ENCODE data around the gene ARPC1B. TPM values are rescaled to one million over a fixed set of nuclear protein-coding genes. Genes with fewer than 3 reads are reported as not detected.

The ARPC1B gene
- total and polyA plus RNA-seq, 9 of the 15 experiments (the other 6 are each of a cell fraction or from before 2014, with no cell fraction given), result 6.7 to 357 (median 211) TPM

DNA sequence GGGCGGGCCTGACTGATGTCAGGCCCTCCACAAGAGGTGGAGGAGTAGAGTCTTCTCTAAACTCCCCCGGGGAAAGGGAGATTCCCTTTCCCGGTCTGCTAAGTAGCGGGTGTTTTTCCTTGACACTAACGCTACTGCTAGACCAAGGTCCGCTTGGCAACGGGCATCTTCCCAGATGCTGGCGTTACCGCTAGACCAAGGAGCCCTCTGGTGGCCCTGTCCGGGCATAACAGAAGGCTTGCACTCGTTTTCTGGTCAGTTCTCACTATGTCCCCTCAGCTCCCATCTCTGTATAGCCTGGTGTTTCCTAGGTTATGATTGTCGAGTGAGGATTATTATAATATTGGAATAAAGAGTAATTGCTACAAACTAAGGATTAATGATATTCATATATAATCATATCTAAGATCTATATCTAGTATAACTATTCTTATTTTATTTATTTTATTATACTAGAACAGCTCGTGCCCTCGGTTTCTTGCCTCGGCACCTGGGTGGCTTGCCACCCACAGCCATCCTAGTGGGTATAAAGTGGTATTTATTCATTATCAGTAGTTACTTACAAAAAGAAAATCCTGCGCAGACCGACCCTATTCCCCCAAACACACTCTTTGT, 41.1 kb downstream of the ARPC1B start (continued):
- TF ChIP-seq ZBTB33 (CRISPR knock-in tag; IDR thresholded peaks at IDR 0.05), result peak; percentile 100
- TF ChIP-seq RBFOX2 (IDR thresholded peaks at IDR 0.05; ENCODE audit: low read depth, low read length), result peak; percentile 27
- TF ChIP-seq, protein P1, sequence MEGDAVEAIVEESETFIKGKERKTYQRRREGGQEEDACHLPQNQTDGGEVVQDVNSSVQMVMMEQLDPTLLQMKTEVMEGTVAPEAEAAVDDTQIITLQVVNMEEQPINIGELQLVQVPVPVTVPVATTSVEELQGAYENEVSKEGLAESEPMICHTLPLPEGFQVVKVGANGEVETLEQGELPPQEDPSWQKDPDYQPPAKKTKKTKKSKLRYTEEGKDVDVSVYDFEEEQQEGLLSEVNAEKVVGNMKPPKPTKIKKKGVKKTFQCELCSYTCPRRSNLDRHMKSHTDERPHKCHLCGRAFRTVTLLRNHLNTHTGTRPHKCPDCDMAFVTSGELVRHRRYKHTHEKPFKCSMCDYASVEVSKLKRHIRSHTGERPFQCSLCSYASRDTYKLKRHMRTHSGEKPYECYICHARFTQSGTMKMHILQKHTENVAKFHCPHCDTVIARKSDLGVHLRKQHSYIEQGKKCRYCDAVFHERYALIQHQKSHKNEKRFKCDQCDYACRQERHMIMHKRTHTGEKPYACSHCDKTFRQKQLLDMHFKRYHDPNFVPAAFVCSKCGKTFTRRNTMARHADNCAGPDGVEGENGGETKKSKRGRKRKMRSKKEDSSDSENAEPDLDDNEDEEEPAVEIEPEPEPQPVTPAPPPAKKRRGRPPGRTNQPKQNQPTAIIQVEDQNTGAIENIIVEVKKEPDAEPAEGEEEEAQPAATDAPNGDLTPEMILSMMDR (IDR thresholded peaks at IDR 0.05 in 2 of 3, conservative IDR thresholded peaks at IDR 0.05 in 1 of 3; ENCODE audit: insufficient read depth in 2 of 3, low read depth in 1 of 3, low read length in 3 of 3), result peak; percentile 55 to 63 (median 59)

DNA sequence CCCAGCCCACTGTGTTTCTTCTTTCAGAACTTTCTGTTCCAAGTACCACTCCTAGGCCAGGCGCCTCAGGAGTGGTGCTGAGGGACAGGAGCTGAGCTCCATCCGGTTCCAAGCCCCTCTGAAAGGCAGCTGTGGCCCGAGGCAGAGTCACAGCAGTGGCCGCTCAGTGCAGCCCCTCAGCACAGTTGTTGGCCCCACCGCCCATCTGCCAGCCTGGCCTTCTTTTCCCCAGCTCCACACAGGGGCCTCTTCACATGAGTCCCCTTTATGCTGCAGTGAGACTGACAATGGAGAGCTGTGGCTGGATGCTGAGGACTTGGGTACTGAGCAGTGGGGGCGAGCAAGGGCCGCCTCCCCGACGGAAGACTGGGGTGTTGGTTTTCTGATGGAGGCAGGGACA, 43.7 kb downstream of the ARPC1B start:
- BruUV-seq (replicated peaks), result no TSS peak
- H3K27ac ChIP-seq (ENCODE audit: extremely low read depth, low read depth, low read length), result no peak overlapping the region
- peaks cover 14% of the 10 kb centered on the region for H4K20me1 ChIP-seq (replicated peaks; ENCODE audit: control insufficient read depth, insufficient read depth, low read length)
- in situ Hi-C loops (cut with MboI) (no loop called here), intact Hi-C loops (cut with micrococcal nuclease) (no loop called here)
- ATAC-seq (no peak), DNase-seq (ENCODE audit: extremely low read depth in 1 of 4, low spot score in 3 of 4) (no peak), FAIRE-seq (no peak)
- H3K36me3 ChIP-seq (ENCODE audit: control insufficient read depth, insufficient read depth, low read length), result peaks cover 96% of the 10 kb centered on the region
- no peak overlapping the region for H2AFZ ChIP-seq (ENCODE audit: low read depth, low read length)
- ChIA-PET CTCF (ENCODE audit: low intra/inter-chr PET ratio) (no interaction called here), POLR2A (interaction anchor here (0.7 to 4.7 kb wide), 3 partner anchors 9 to 67 kb away, joined by 3 to 53 read pairs (median 4); partner anchors contain the start of genes BUD31, CPSF4, PDAP1 and PTCD1)
- peaks cover 9 to 24% of the 10 kb centered on the region in 2 experiments; a peak in 4 of 5 replicates for H3K4me1 ChIP-seq (replicated peaks in 1 of 2; ENCODE audit: control insufficient read depth in 2 of 2, insufficient read depth in 2 of 2, low read length in 2 of 2)
- no peaks in the 10 kb centered on the region for H3K9me3 ChIP-seq (replicated peaks; ENCODE audit: control insufficient read depth, insufficient read depth, low read depth, low read length)
- peak overlapping the region in 1 of 2 experiments; percentile 37; a peak in 1 of 4 replicates for H3K9ac ChIP-seq (ENCODE audit: insufficient read depth in 1 of 2, low read depth in 2 of 2, low read length in 2 of 2)
- 89% methylated on average over 6 of the region's 9 CpGs for WGBS (ENCODE audit: insufficient coverage, low coverage, missing lambda C conversion rate)
- no peaks in the 10 kb centered on the region for H3K27me3 ChIP-seq (ENCODE audit: control insufficient read depth in 2 of 2, insufficient read depth in 2 of 2, low read length in 2 of 2)
- no peak overlapping the region for H3K4me2 ChIP-seq (ENCODE audit: insufficient read depth, low read length)
- no peak overlapping the region for H3K4me3 ChIP-seq
- H3K9me1 ChIP-seq (ENCODE audit: control insufficient read depth, insufficient read depth, low read length), result peaks cover 8% of the 10 kb centered on the region
- H3K79me2 ChIP-seq (ENCODE audit: control insufficient read depth, insufficient read depth, low read length), result peaks cover 9% of the 10 kb centered on the region; the same call in 1 of the 3 replicates
- TF ChIP-seq RBFOX2 (IDR thresholded peaks at IDR 0.05; ENCODE audit: low read depth, low read length) (peak; percentile 58), TGIF2 (CRISPR knock-in tag; IDR thresholded peaks at IDR 0.05) (peak; percentile 52; the same call in 1 of the 2 replicates), POLR2A (conservative IDR thresholded peaks at IDR 0.05) (peak; percentile 34; the same call in 1 of the 2 replicates), PURB (CRISPR knock-in tag; IDR thresholded peaks at IDR 0.05; ENCODE audit: low read depth) (no peak), CHAMP1 (IDR thresholded peaks at IDR 0.05) (no peak), SUPT5H (IDR thresholded peaks at IDR 0.05) (0 out of 2 replicates have a peak, but pooled peaks have one; percentile 18), SIRT6 (IDR thresholded peaks at IDR 0.05; ENCODE audit: low read depth, low read length) (peak; percentile 16), ESRRB (CRISPR knock-in tag; IDR thresholded peaks at IDR 0.05; ENCODE audit: borderline replicate concordance) (no peak)
- TF ChIP-seq, protein P2, sequence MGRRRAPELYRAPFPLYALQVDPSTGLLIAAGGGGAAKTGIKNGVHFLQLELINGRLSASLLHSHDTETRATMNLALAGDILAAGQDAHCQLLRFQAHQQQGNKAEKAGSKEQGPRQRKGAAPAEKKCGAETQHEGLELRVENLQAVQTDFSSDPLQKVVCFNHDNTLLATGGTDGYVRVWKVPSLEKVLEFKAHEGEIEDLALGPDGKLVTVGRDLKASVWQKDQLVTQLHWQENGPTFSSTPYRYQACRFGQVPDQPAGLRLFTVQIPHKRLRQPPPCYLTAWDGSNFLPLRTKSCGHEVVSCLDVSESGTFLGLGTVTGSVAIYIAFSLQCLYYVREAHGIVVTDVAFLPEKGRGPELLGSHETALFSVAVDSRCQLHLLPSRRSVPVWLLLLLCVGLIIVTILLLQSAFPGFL (CRISPR knock-in tag; IDR thresholded peaks at IDR 0.05), result no peak

Measured in K562 (cell line).